Skeletal muscle tissue (tissue), 4 donors: ENCODE data around the gene ILDR1. TPM values are rescaled to one million over a fixed set of nuclear protein-coding genes. Genes with fewer than 3 reads are reported as not detected.

ENCODE experiments used
- H3K27ac ChIP-seq: one replicate; pipeline ENCODE4 v1.7.0; 2013; ENCODE audit warnings: mild to moderate bottlenecking, low read depth, low read length, inconsistent platforms
- H3K27me3 ChIP-seq, 3 donors: one replicate each; pipeline ENCODE4 v1.7.0; 2013; ENCODE audit warnings: low read length in 3 of 3; ENCODE audit not compliant: control insufficient read depth in 3 of 3, insufficient read depth in 3 of 3
- H3K36me3 ChIP-seq, 3 donors: one replicate each; pipeline ENCODE4 v1.7.0; 2013; ENCODE audit warnings: low read length in 3 of 3; ENCODE audit not compliant: control insufficient read depth in 3 of 3, insufficient read depth in 3 of 3
- H3K4me1 ChIP-seq, 3 donors: one replicate each; pipeline ENCODE4 v1.7.0; 2013; ENCODE audit warnings: low read length in 3 of 3, mild to moderate bottlenecking in 3 of 3; ENCODE audit not compliant: control insufficient read depth in 3 of 3, insufficient read depth in 3 of 3
- H3K4me3 ChIP-seq, 3 donors: one replicate each; pipeline ENCODE4 v1.7.0; 2013; ENCODE audit warnings: low read length in 3 of 3
- H3K9ac ChIP-seq, 3 donors: one replicate each; pipeline ENCODE4 v1.7.0; 2013; ENCODE audit warnings: low read length in 3 of 3, mild to moderate bottlenecking in 3 of 3, moderate library complexity in 2 of 3, low read depth in 1 of 3
- H3K9me3 ChIP-seq, 3 donors: one replicate each; pipeline ENCODE4 v1.7.0; 2013; ENCODE audit warnings: low read length in 3 of 3; ENCODE audit not compliant: control insufficient read depth in 3 of 3
- total RNA-seq: library from RNA; depleted of rRNA; stranded (reverse); fragments of >200 nt; gene quantifications from one replicate; pipeline ENCODE4 v1.2.3, GENCODE V29; 2014
- donor health status: Osteomylitis.

The ILDR1 gene
- total RNA-seq, 1 donor from 2014 or later = not detected

- Histone ChIP-seq H3K4me3 (no peak overlapping the region), H3K9ac (no peak overlapping the region), H3K36me3 (no peaks in the 10 kb centered on the region), H3K27ac (no peak overlapping the region), H3K4me1 (no peaks in the 10 kb centered on the region), H3K9me3 (no peaks in the 10 kb centered on the region), H3K27me3 (peaks cover 10 to 15% (median 13%) of the 10 kb centered on the region in 3 donors)
Observed at GRCh38 chr3:122023335-122023910, 1.4 kb upstream of the ILDR1 start.

- H3K9me3 ChIP-seq = no peaks in the 10 kb centered on the region
- no peak overlapping the region for H3K27ac ChIP-seq
- H3K4me1 ChIP-seq = no peaks in the 10 kb centered on the region
- no peak overlapping the region for H3K4me3 ChIP-seq
- peaks cover 10 to 15% (median 13%) of the 10 kb centered on the region in 3 donors for H3K27me3 ChIP-seq
- no peak overlapping the region for H3K9ac ChIP-seq
- H3K36me3 ChIP-seq = no peaks in the 10 kb centered on the region
Observed at GRCh38 chr3:122021037-122021436, 1.0 kb downstream of the ILDR1 start.

GRCh38 chr3:122019493-122019892 lies 2.6 kb downstream of the ILDR1 start:
- Histone ChIP-seq H3K9me3 (no peaks in the 10 kb centered on the region), H3K9ac (no peak overlapping the region), H3K4me3 (no peak overlapping the region), H3K27me3 (peaks cover 10 to 15% (median 13%) of the 10 kb centered on the region in 3 donors), H3K27ac (no peak overlapping the region), H3K36me3 (no peaks in the 10 kb centered on the region), H3K4me1 (no peaks in the 10 kb centered on the region)

GRCh38 chr3:122014741-122015140 lies 7.3 kb downstream of the ILDR1 start:
- H3K9me3 ChIP-seq = no peaks in the 10 kb centered on the region
- peaks cover 0 to 3% (median 0%) of the 10 kb centered on the region in 3 donors for H3K27me3 ChIP-seq
- no peaks in the 10 kb centered on the region for H3K4me1 ChIP-seq
- no peak overlapping the region for H3K9ac ChIP-seq
- H3K27ac ChIP-seq = no peak overlapping the region
- no peak overlapping the region for H3K4me3 ChIP-seq
- H3K36me3 ChIP-seq = no peaks in the 10 kb centered on the region

GRCh38 chr3:122013448-122013925 lies 8.6 kb downstream of the ILDR1 start:
- no peaks in the 10 kb centered on the region for H3K9me3 ChIP-seq
- no peaks in the 10 kb centered on the region for H3K4me1 ChIP-seq
- no peak overlapping the region for H3K27ac ChIP-seq
- H3K4me3 ChIP-seq = no peak overlapping the region
- H3K36me3 ChIP-seq = no peaks in the 10 kb centered on the region
- H3K27me3 ChIP-seq = peaks cover 0 to 3% (median 0%) of the 10 kb centered on the region in 3 donors
- no peak overlapping the region for H3K9ac ChIP-seq

- no peaks in the 10 kb centered on the region for H3K9me3 ChIP-seq
- H3K36me3 ChIP-seq = no peaks in the 10 kb centered on the region
- H3K9ac ChIP-seq = no peak overlapping the region
Observed at GRCh38 chr3:122012821-122013220, 9.2 kb downstream of the ILDR1 start.

GRCh38 chr3:122011396-122011795 lies 10.7 kb downstream of the ILDR1 start:
- H3K4me3 ChIP-seq = no peak overlapping the region
- H3K4me1 ChIP-seq = no peaks in the 10 kb centered on the region
- no peak overlapping the region for H3K27ac ChIP-seq
- no peak overlapping the region for H3K9ac ChIP-seq
- no peaks in the 10 kb centered on the region for H3K36me3 ChIP-seq
- H3K9me3 ChIP-seq = no peaks in the 10 kb centered on the region
- peaks cover 0 to 3% (median 0%) of the 10 kb centered on the region in 3 donors for H3K27me3 ChIP-seq

More at GRCh38 chr3:122012821-122013220, 9.2 kb downstream of the ILDR1 start:
- Histone ChIP-seq H3K4me3 (no peak overlapping the region), H3K4me1 (no peaks in the 10 kb centered on the region), H3K27ac (no peak overlapping the region), H3K27me3 (peaks cover 0 to 3% (median 0%) of the 10 kb centered on the region in 3 donors)

GRCh38 chr3:122010506-122010905 lies 11.5 kb downstream of the ILDR1 start:
- H3K4me3 ChIP-seq = no peak overlapping the region
- H3K9ac ChIP-seq = no peak overlapping the region
- no peaks in the 10 kb centered on the region for H3K36me3 ChIP-seq
- no peak overlapping the region for H3K27ac ChIP-seq
- no peaks in the 10 kb centered on the region for H3K4me1 ChIP-seq
- H3K27me3 ChIP-seq = peaks cover 0 to 3% (median 0%) of the 10 kb centered on the region in 3 donors
- H3K9me3 ChIP-seq = no peaks in the 10 kb centered on the region

GRCh38 chr3:122008166-122008565 lies 13.9 kb downstream of the ILDR1 start:
- no peaks in the 10 kb centered on the region for H3K9me3 ChIP-seq
- H3K27me3 ChIP-seq = peaks cover 0 to 3% (median 0%) of the 10 kb centered on the region in 3 donors
- no peaks in the 10 kb centered on the region for H3K36me3 ChIP-seq
- H3K4me3 ChIP-seq = no peak overlapping the region
- no peaks in the 10 kb centered on the region for H3K4me1 ChIP-seq
- H3K27ac ChIP-seq = no peak overlapping the region
- H3K9ac ChIP-seq = no peak overlapping the region

- H3K4me1 ChIP-seq = no peaks in the 10 kb centered on the region
- no peak overlapping the region for H3K4me3 ChIP-seq
- H3K27ac ChIP-seq = no peak overlapping the region
- H3K27me3 ChIP-seq = peaks cover 0 to 3% (median 0%) of the 10 kb centered on the region in 3 donors
- H3K9ac ChIP-seq = no peak overlapping the region
- no peaks in the 10 kb centered on the region for H3K9me3 ChIP-seq
- no peaks in the 10 kb centered on the region for H3K36me3 ChIP-seq
Observed at GRCh38 chr3:122006267-122006666, 15.8 kb downstream of the ILDR1 start.
